Pons (tissue), 1 donor: ENCODE data around the gene SRP68.
"Not testable (repeated sequence)": the region's sequence is repeated elsewhere in the genome, so short reads cannot be mapped to it uniquely, and the experiment has no call there.

Experiments
- DNase-seq: peaks from one replicate; pipeline ENCODE4 v3.0.0-alpha.2; 2016; ENCODE audit warnings: low spot score

The SRP68 gene

GRCh38 chr17:76089680-76090516, 17.6 kb upstream of the SRP68 start:
- no peak for DNase-seq

DNA sequence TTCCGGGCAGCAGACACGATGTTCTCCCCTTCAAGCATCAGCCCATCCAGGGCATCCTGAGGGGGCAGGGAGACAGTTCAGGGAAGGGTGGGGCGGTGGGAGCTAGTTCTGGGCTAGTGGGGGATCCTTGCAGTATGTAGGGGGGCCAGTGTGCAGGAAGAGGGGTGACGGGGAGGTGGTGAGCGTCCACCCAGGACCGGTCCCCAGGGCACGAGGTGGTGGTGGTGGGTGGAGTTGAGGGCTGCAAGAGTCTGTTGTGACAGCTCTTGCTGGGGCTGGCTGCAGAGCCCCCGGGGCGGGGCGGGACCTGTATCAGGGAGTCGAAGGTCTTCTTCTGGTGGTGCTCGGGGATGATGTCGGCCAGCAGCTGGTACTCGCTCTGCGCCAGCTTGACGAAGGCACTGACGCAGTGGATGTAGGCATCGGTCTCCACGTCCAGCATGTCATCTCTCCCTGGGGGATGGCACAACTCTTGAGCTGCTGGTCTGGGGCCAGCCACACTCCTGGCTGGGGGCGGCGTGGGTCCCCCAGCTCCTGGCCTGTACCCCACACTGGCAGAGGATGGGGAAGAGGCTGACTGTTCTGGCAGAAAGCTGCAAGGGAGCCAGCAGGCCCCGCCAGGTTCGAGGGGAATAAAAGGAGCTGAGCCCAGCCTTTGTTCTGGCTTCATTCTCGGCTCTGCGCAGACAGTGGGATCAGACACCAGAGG, 16.7 kb upstream of the SRP68 start:
- DNase-seq, result no peak

- DNase-seq, result no peak
Observed at GRCh38 chr17:76088041-76088867, 15.9 kb upstream of the SRP68 start.

DNA sequence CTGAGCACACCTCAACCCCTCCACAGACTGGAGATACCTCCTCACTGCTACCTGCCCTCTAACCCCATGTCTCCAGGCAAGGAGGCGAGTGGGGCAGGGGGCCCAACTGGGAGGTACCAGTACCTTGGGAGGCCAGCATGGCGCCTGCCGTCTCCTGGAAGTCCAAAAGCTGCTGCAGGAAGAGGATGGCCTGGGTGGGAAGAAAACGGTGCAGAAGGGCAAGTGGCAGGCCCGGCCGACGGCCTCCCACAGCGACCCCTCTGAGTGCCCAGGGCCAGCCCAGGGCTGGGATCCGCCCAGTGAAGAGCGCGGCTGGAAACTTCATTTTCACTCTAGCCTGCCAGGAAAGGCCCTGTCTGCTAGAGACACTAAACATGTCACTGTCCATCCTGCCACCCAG, 15.2 kb upstream of the SRP68 start:
- no peak for DNase-seq

GRCh38 chr17:76086384-76086783, 14.1 kb upstream of the SRP68 start:
- DNase-seq, result no peak

- no peak for DNase-seq
Observed at GRCh38 chr17:76085731-76086366, 13.5 kb upstream of the SRP68 start.

- DNase-seq, result no peak
Observed at GRCh38 chr17:76085066-76085730, 12.9 kb upstream of the SRP68 start.

DNA sequence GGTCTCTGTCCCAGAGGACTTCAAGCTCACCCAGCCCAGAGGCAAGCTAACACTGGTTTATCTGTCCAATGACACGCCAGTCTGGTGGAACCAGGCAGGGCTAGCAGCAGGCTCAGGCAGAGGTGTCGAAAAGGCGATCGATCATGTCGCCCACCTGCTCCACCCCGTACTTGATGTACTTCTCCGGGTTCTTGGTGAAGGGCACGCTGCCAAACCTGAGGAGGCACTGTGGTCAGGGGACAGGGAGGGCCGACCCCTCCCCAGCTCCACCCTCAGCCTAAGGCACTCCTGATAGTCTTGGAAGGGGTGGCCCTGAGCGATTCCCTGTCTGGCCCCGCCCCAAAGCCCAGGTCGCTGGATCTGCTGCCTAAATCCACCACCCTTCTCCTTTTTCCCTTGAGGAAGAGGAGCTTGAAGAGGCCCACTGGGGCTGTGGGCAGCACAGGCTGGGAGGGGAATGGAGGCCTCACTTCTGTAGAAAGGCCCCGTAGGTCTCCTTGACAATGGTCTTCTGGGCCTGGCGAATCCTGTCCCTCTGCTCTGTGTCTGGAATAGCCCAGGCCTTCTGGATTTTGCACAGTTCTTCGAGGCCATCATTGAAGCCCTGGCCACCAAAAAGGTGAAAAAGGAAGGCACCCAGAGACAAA, 11.3 kb upstream of the SRP68 start:
- DNase-seq, result no peak

GRCh38 chr17:76082326-76083251, 10.3 kb upstream of the SRP68 start:
- DNase-seq, result no peak

- DNase-seq, result no peak
Observed at GRCh38 chr17:76081295-76082210, 9.2 kb upstream of the SRP68 start.

DNA sequence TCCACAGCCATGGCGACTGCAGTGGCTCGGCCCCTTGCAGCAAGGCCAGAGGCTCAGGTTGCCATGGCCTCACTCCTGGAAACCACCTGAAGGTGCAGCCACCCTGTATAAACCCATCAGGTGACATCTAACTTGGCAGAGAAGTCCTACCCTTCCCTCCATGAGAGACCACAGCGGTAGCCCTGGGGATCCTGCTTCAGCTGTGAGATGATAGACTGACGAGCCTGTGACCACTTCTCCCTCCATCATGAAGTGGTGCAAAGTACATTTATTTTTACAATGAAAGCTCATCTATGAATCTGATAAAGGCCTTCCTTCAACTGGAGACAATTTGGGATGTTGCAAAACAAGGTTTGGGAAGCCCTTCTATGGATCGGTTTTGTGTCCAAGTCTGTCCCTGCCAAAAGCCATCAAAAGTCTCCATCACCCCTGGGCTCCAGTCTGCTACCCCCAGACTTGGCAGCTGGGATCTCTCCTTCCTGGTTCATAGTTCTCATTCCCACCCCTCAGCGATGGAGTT, 8.5 kb upstream of the SRP68 start:
- DNase-seq, result no peak

- no peak for DNase-seq
Observed at GRCh38 chr17:76079956-76080767, 7.8 kb upstream of the SRP68 start.

GRCh38 chr17:76079535-76079955, 7.2 kb upstream of the SRP68 start:
- DNase-seq, result no peak

DNA sequence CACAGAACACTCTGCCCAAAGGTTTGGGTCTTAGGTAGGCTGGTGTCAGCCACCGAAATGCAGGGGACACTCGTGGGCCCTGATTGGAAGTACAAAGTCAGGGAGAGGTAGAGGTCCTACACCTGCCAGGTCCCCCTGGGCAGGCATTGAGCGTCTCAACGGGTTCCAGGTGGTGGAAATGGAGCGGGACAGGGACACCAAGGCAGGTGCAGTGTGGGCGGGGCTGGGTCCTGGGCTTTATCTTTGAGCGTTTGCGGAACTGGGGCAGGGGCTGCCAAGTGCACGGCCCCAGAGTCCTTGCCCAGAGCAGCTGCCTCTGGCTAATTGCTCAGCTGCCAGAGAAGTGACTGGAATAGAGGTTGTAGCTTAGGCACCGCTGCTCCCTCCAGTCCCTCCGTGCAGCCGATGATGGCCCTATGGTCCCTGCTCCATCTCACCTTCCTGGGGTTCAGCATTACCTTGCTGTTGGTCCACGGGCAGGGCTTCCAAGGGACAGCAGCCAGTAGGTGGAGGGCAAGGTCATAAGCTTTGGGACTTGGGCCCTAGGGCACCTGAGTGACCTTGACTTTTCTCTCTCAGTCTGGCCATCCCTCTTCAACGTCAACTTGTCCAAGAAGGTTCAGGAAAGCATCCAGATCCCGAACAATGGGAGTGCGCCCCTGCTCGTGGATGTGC, 6.7 kb upstream of the SRP68 start, which contains the start of gene ZACN:
Gene ZACN (plus strand): TSS at position 323 of the 675 bp plus-strand sequence. CDS start 83 bp downstream, at position 406.
- no peak for DNase-seq

- not testable (repeated sequence) for DNase-seq
Observed at GRCh38 chr17:76078370-76078769, 6.1 kb upstream of the SRP68 start.

- DNase-seq, result no peak
Observed at GRCh38 chr17:76077584-76078110, 5.3 kb upstream of the SRP68 start.
